Head of caudate nucleus (tissue), 42 donors: ENCODE measurements around the gene CCDC12.

Source experiments
- DNase-seq, 42 donors: peaks; one replicate each; pipeline versions ENCODE4 v3.0.0 to v3.0.0-alpha.2; 2020 to 2021; ENCODE audit warnings: mixed read lengths in 7 of 42
- intact Hi-C: fragments of 100-400 bp; cut with DNase I; formaldehyde crosslinking; loops from one replicate; pipeline ENCODE4 v1.15.0; 2022

Gene CCDC12

DNA sequence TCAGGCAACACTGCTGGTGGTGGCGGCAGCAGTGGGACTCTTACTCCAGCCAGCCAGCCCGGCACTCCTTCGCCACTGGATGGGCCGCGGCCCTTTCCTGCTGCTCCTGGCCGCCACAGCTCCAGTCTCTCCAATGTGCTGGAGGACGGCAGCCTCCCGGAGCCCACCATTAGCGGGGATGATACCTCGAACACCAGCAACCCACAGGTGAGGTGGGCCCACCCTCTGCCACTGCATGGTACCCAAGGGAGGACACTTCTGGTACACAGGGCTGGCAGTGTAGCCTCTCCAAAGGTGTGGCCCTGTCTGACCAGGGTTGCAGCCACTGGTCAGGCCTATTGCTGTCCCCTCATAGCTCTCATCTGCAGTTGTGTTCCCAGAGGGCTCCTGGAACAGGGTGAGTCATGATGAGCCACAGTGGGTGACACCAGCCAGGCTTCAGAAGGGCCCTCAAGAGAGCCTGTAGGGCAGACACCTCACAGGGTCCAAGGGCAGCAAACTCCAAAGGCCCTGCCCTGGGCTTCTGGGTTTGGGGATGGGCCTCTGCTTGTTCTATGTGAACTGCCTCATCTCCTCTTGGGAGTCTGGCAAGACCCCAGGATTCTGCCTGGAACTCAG is 23.8 kb upstream of the CCDC12 start:
- intact Hi-C loops: loop anchor here (10.0 kb wide), 1 partner anchor 164 kb away; the partner anchor contains the start of gene SETD2
- DNase-seq: peak in 2 of 42 donors; percentile 2 to 7

DNA sequence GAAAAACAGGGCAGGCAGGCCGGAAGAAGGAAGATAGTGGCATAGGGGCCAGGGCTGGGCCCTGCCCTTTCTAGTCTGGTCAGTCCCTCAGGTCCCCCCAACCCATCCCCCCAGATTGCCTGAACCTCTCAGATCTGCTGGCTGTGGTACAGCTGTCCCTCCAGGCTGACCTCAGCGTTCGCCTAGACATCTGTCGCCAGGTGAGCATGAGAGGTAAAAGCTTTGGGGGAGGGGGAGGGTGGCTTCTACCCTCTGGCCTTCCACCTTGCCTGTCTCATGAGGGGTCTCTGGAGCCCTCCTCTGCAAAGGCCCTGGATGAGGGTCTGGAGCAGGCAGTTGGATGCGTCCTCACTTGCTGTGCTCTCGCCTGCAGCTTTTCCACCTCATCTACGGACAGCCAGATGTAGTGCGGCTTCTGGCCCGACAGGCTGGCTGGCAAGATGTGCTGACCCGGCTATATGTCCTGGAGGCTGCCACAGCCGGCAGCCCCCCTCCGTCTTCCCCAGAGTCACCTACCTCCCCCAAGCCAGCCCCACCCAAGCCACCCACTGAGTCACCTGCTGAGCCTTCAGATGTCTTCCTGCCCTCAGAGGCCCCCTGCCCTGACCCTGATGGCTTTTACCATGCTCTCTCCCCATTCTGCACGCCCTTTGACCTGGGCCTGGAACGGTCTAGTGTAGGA is 23.1 kb upstream of the CCDC12 start:
- intact Hi-C loops: loop anchor here (10.0 kb wide), 1 partner anchor 165 kb away; the partner anchor contains the start of gene SETD2
- DNase-seq: peak in 2 of 42 donors; percentile 0 to 8

DNA sequence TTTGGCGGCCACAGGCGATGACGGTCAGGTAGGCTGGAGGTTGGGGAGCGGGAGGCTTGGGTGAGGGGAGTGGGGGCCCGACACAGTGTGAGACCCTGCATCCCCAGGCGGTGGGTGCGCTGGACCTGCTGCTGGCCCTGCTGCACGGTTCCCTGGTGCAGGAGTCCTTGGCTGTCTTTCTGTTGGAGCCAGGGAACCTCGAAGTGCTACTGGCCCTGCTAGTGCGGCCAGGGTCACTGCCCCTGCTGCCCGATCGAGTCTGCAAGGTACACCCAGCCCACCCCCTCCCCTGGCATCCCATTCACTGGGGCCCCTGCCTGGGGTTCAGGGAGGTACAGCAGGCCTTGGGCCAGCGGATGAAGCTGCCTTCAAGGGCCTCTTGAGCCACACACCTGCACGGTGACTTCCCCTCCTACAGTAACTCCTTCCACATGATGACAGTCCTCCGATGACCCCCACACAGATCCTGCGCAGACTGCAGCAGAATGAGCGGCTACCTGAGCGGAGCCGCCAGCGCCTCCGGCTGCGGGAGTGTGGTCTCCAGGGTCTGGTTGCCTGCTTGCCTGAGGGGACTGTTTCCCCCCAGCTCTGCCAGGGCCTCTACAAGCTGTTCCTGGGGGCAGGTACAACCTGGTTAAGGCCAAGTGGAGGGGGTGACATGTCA is 22.4 kb upstream of the CCDC12 start:
- intact Hi-C loops: no loop called here

DNA sequence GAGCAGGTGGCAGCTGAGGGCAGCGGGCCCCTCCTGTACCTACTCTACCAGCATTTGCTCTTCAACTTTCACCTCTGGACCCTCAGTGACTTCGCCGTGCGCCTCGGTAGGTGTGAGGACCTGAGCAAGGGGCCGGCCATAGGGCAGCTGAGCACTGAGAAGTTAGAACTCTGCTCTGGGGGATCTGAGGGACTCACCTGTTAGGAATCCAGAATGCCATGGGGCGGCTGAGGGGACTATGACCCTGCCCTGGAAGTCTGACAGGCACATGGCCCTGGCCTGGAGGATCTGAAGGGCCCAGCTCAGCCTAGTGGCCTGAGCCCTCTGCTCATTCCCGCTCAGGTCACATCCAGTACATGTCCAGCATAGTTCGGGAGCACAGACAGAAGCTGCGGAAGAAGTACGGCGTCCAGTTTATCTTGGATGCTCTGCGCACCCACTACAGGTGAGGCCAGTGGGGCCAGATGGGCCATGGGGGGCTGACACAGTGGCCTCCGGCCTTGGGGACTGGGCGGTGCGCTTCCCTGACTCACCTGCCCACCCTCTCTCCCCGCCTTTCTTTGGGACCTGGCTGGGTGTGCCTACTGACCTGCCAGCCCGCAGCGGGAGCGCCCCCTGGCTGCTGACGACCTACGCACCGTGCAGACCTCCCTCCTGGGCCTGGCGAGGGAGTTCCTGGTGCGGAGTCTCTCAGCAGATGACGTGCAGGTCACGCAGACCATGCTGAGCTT is 21.7 kb upstream of the CCDC12 start:
- DNase-seq: peak in 39 of 42 donors; percentile 24 to 81 (median 58)
- intact Hi-C loops: no loop called here

More for the DNA sequence above, 22.4 kb upstream of the CCDC12 start:
- peak in 1 of 42 donors; percentile 0 for DNase-seq

DNA sequence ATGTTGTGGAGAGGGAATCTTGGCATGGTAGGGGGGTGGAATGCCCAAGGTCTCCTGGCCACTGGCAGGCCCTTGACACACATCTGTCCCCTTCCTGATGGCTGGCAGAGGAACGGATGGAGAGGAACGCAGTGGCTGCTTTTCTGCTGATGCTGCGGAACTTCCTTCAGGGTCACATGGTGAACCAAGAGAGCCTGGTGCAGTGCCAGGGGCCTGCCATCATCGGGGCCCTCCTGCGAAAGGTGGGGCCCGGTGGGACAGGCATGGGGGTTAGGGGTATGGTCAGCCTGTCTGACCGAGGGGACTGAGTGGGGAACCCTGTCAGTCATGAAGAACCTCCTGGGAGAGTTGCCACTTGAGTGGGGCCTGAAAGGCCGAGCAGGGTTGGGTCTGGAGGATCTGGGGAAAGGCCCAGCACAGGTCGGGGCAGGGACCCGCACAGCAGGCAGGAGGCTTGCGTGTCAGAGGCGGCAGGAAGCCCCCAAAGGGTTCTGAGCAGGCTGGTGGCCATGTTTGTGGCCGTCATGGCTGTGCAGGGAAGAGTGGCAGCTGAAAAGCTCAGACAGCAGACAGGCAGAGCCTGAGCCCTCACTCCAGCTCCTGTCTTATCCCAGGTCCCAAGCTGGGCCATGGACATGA is 21.0 kb upstream of the CCDC12 start:
- intact Hi-C loops: no loop called here
- DNase-seq: peak in 1 of 42 donors; percentile 1

DNA sequence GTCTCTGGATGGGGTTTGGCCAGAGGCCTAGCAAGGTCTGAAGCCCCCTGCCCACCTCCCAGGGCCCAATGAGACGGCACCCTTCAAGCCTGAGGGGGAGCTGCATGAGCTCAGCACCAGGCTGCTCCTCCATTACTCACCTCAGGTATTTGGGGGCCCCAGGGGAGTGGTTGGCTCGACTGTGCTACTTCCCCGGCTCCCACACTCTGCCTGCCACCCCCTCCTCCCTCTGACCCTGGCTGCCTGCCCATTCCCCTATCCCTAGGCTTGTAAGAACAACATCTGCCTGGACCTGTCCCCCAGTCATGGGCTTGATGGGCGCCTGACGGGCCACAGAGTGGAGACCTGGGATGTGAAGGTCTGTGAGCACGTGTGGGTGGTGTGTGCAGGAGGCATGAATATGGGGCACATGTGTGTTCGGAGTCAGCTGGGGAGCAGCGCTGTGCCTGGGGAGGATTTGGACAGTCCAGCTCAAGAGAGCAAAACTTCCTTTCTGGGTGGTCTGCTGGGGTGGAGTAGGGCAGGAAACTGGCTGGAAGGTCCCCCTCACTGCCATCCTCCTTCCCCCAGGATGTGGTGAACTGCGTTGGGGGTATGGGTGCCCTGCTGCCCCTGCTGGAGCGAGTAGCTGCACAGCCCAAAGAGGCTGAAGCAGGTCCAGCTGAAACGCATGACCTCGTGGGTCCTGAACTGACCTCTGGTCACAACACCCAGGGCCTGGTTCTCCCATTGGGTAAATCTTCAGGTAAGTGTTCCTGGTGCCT is 20.3 kb upstream of the CCDC12 start:
- intact Hi-C loops: no loop called here
- peak in 1 of 42 donors; percentile 1 for DNase-seq

DNA sequence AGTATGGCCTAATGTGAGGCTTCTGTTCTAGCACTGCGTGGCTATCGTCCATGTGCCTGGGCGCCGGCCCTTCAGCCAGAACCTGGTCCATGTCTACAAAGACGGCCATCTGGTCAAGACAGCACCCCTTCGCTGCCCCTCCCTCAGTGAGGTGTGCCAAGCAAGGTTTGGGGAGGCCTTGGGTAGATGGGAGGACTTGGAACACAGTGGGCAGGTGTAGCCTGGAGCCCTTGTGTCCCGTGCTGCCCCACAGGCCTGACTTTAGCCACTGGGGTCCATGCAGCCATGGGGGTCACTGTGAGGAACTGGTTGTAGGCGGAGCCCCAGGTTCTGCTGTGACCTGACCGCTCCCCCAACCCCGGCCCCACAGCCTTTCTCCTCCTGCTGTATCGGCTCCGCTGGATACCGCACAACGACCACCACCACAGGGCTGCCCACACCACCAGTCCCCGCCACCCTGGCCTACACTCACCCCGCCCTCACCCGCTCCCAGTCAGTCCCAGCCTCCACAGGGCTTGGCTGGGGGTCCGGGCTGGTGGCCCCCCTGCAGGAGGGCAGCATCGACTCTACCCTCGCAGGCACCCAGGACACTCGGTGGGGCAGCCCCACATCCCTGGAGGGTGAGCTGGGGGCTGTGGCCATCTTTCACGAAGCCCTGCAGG is 19.5 kb upstream of the CCDC12 start:
- peak in 1 of 42 donors; percentile 2 for DNase-seq
- intact Hi-C loops: no loop called here

DNA sequence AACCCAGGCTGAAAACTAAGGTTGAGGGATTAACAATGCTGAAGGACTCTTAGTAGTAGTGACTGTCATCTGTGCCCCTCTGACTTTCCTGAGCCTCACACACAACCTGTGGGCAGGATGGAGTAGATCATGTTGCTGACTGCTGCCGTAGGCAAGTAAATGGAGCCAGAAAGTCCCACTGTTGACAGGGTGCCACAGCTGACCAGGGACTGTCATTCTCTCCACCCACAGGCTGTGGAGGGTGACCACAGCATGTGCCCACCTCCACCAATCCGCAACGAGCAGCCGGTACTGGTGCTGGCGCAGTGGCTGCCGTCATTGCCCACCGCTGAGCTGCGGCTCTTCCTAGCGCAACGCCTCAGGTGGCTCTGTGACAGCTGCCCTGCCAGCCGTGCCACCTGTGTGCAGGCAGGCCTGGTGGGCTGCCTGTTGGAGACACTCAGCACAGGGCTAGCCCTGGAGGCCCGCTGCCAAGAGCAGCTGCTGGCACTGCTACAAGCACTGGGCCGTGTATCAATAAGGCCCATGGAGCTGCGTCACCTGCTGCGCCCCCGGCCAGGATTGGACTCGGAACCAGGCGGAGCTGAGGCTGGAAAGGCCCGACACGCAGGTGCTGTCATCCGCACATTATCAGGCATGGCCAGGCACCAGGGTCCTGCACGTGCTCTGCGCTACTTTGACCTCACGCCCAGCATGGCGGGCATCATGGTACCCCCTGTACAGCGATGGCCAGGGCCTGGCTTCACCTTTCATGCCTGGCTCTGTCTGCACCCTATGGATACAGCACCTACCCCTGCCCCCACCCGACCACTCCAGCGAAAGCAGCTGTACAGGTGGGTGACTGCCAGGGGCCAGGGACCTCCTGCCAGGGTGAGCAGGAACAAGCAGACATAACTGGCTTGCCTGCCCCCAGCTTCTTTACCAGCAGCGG is 18.5 kb upstream of the CCDC12 start:
- peak in 1 of 42 donors; percentile 2 for DNase-seq
- intact Hi-C loops: no loop called here

DNA sequence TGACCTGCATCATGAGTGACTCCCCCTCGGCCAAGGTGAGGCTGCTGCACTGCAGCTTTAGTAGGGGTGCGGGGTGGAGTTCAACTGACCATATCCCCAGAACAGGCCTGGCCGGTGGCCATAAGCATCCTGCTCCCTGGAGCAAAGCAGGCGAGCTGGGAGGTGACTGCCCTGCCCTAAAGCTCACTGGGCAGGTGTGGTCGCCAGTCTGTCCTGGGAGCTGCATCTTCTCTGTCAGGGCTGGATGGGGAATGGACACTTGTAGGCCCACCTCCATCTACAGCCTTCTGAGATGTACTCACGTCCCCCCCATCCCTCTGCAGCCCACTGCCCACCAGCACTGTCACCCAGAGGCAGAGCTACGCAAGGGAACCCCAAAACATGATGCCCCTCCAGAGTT is 17.4 kb upstream of the CCDC12 start:
- intact Hi-C loops: no loop called here
- no peak for DNase-seq

DNA sequence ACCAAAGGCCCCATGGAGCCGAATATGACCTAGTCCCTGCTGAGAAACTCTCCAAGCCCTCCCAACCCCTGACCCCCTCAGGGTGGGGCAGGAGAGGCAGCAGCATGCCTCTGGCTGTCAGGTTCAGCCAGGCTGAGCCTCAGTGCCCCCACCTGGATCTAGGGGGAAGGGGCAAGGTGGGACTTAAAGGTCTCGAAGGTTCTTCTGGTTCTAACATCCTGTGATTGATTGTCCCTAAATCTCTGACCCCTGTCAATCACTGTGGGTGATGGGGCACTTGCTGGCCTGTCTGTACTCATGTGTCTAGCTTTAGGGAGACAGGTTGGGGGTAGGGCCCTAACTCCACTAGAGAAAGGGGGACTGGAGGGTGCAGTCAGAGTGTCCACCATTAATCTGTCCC is 16.7 kb upstream of the CCDC12 start:
- intact Hi-C loops: no loop called here

DNA sequence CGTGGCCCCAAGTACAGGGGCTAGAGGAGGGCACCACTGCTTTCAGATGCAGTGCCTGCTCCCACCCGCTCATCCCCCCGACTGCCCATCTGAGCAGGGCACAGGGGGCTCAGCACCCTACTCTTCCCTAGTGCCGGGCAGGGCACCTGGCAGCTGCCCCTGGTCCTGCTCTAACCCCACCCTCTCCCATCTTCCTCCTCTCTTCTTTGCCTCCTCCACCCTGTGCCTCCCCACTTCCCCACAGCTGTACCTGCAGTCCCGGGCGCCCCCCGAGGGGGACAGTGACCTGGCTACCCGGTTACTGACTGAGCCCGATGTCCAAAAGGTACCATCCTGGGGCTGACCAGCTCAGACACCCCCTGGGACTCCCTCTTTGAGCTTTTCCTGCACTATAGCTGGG is 15.7 kb upstream of the CCDC12 start:
- intact Hi-C loops: no loop called here
- peak in 1 of 42 donors; percentile 1 for DNase-seq

More for the DNA sequence above, 16.7 kb upstream of the CCDC12 start:
- no peak for DNase-seq

DNA sequence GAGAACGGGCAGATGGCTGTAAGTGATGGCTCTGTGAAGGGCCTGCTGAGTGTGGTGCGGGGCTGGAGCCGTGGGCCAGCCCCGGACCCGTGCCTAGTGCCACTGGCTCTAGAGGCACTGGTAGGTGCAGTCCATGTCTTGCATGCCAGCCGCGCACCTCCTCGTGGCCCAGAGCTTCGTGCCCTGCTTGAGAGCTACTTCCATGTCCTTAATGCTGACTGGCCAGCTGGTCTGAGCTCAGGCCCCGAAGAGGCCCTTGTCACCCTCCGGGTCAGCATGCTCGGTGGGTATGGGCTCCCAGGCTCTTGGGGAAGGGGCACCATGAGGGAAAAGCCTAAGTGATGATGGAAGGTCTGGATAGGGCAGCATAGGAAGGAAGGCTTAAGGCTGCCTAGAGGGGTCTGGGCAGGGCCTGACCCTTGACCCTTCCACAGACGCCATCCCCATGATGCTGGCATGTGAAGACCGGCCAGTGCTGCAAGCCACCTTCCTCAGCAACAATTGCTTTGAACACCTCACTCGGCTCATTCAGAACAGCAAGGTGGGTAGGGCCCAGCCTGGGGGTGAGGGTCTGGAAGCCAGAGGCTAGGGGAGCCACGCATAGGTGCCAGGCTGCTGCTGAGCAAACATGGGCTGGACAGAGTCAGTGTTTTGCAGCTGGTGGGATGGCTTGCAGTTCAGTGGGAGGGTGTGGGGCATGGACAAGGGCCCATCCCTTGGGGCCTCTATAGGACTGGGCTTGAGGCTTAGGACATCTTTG is 15.0 kb upstream of the CCDC12 start:
- intact Hi-C loops: no loop called here
- DNase-seq: no peak

DNA sequence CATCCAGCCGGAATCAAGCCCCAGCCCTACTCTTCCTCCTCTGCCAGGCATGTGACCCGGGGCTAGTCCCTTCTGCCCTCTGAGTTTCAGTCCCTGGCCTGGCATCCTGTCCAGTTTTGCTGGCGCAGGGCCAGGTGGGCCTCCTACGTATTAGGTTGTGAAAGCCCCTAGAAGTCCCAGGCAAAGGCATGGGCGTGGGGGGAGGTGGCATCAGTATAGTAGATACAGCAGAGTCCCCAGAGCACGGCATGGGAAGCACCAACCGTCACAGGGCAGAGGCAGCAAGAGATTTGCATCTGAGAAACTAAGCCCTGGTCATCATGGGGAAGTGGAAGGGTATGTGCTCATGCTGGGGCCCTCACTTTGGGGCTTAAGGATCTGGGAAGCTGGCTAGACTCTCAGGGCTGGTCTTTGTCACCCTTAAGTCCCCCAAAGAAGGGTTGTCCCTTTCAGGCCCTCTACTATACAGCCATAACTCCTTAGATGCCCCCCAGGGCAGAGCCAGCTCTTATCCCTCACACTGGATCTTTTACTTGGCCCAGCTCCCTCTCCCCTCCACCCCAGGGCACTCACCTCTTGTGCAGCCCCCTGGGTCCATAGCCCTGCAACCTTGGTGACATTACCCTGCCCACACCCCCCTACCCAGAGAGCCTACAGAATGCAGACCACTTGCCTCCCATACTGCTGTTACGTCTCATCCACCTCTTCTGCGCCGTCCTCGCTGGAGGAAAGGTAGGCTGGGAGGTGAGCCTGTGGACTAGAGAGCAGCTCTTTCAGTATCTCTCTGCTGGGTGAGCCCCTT is 14.2 kb upstream of the CCDC12 start:
- intact Hi-C loops: no loop called here
- peak in 25 of 42 donors; percentile 13 to 66 (median 32) for DNase-seq

DNA sequence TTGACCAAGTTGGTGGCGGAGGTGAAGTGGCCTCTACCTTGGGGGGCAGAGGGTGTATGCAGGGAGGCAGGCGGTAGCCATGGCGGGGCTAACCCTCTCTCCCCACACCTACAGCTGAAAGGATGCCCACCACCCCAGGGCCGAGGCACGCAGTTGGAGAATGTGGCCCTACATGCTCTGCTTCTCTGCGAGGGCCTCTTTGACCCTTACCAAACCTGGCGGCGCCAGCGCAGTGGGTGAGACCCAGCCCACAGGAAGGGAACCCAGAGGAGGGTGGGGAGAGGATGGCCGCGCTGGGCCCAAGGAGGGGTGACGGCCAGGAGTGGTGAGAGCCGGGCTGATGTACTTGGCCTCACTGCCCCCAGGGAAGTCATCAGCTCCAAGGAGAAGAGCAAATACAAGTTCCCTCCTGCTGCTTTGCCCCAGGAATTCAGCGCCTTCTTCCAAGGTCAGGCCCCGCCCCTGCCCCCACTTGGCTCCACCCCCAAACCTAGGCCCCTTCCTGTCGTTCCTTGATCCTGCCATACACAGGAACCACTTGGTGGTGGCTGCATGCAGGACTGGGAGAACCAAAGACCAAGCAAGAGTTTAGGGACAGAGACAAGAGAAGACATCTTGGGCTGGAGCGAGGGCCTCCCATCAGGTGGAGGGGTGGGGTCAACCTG is 12.7 kb upstream of the CCDC12 start:
- intact Hi-C loops: no loop called here
- peak in 1 of 42 donors; percentile 0 for DNase-seq

DNA sequence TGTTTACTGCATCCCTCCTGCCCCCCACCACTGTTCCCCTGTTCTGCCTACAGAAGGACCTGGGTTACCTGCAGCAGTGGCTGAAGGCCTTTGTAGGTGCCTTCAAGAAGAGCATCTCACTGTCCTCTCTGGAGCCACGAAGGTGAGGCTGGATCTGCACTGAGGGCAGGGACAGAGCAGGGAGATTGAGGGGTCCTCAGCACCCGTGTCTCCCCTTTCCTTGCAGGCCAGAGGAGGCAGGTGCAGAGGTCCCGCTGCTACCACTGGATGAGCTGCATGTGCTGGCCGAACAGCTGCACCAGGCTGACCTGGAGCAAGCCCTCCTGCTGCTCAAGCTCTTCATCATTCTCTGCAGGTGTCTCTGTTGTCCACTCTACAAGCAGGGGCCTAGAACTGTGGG is 12.1 kb upstream of the CCDC12 start:
- peak in 1 of 42 donors; percentile 2 for DNase-seq
- intact Hi-C loops: no loop called here
